PC-3 (cell line): ENCODE measurements around the gene FTO. TPM values are rescaled to one million over a fixed set of nuclear protein-coding genes. Genes with fewer than 3 reads are reported as not detected.

Source experiments
- ATAC-seq: fragments of 200-7000 bp; cut with Tn5 transposase; 2 replicates; pipeline ENCODE4 v1.9.1; 2020; ENCODE audit warnings: mild to moderate bottlenecking, moderate library complexity
- BruUV-seq: library from RNA; stranded (reverse); fragments of 400-500 nt; replicated peaks from 2 replicates; lab custom pipeline; 2021; lab: Mats Ljungman, UMichigan
- CTCF ChIA-PET: fragments of 300-600 bp; sonication (Branson Sonifier 250); formaldehyde crosslinking; loops from one replicate; lab custom pipeline; 2022; ENCODE audit warnings: antibody characterized with exemption; lab: Charles Lee
- POLR2A ChIA-PET: fragments of 300-600 bp; sonication (Branson Sonifier 250); formaldehyde crosslinking; loops from one replicate; lab custom pipeline; 2022; ENCODE audit warnings: antibody characterized with exemption; ENCODE audit not compliant: unreplicated experiment; lab: Charles Lee
- DNase-seq: peaks from one replicate; pipeline ENCODE4 v3.0.0-alpha.2; 2015
- H2AFZ ChIP-seq: fragments of 300-600 bp; sonication (generic); 2 replicates; pipeline ENCODE4 v1.6.0; 2016; ENCODE audit warnings: antibody characterized with exemption, low read length
- H3F3A ChIP-seq: fragments of 300-600 bp; sonication (generic); one replicate; pipeline ENCODE4 v1.6.0; 2017; ENCODE audit warnings: antibody characterized with exemption, low read length, control low read depth, mild to moderate bottlenecking; ENCODE audit not compliant: unreplicated experiment
- H3K27ac ChIP-seq: fragments of 300-600 bp; sonication (generic); 2 replicates; pipeline ENCODE4 v1.5.1; 2016; ENCODE audit warnings: mild to moderate bottlenecking, low read length
- H3K27me3 ChIP-seq: fragments of 300-600 bp; sonication (generic); 2 replicates; pipeline ENCODE4 v1.6.1; 2016; ENCODE audit warnings: low read length, mixed read lengths
- H3K36me3 ChIP-seq: fragments of 300-600 bp; sonication (generic); 2 replicates; pipeline ENCODE4 v1.6.1; 2016; ENCODE audit warnings: low read depth, mixed run types, low read length, mixed read lengths
- H3K4me1 ChIP-seq: fragments of 300-600 bp; sonication (generic); 2 replicates; pipeline ENCODE4 v1.5.1; 2016; ENCODE audit warnings: low read length; ENCODE audit not compliant: insufficient read depth
- H3K4me2 ChIP-seq: fragments of 300-600 bp; sonication (generic); 2 replicates; pipeline ENCODE4 v1.6.0; 2016; ENCODE audit warnings: low read length
- H3K4me3 ChIP-seq: fragments of 300-600 bp; sonication (generic); 2 replicates; pipeline ENCODE4 v1.5.1; 2016; ENCODE audit warnings: mild to moderate bottlenecking, low read length, mixed read lengths
- H3K79me2 ChIP-seq: fragments of 300-600 bp; sonication (generic); 2 replicates; pipeline ENCODE4 v1.6.1; 2017; ENCODE audit warnings: low read length, mixed read lengths
- H3K9ac ChIP-seq: fragments of 300-600 bp; sonication (generic); 2 replicates; pipeline ENCODE4 v1.6.0; 2016; ENCODE audit warnings: mild to moderate bottlenecking, low read length
- H3K9me2 ChIP-seq: fragments of 300-600 bp; sonication (generic); replicated peaks from 2 replicates; pipeline ENCODE4 v1.6.1; 2016; ENCODE audit warnings: mixed run types, low read length, mixed read lengths
- H3K9me3 ChIP-seq: fragments of 300-600 bp; sonication (generic); 2 replicates; pipeline ENCODE4 v1.6.1; 2016; ENCODE audit warnings: low read length, mixed read lengths
- H4K20me1 ChIP-seq: fragments of 300-600 bp; sonication (generic); 2 replicates; pipeline ENCODE4 v1.6.1; 2016; ENCODE audit warnings: low read length, mixed read lengths
- EZH2 ChIP-seq: fragments of 300-600 bp; sonication (generic); IDR thresholded peaks from one replicate; pipeline ENCODE4 v1.6.1; 2017; ENCODE audit warnings: antibody characterized with exemption, mild to moderate bottlenecking, low read length; ENCODE audit not compliant: unreplicated experiment
- EZH2phosphoT487 ChIP-seq: fragments of 300-600 bp; sonication (generic); IDR thresholded peaks from 2 replicates; pipeline ENCODE4 v1.6.1; 2018; ENCODE audit warnings: mild to moderate bottlenecking, antibody characterized with exemption, low read length, borderline replicate concordance
- intact Hi-C: fragments of 100-400 bp; cut with micrococcal nuclease; formaldehyde crosslinking; loops from 2 replicates; pipeline ENCODE4 v1.9.0; 2023
- total RNA-seq: library from RNA; depleted of rRNA; stranded (reverse); fragments of >200 nt; gene quantifications from 2 replicates; pipeline ENCODE4 v1.2.3, GENCODE V29; 2014
- TF ChIP-seq, protein P1 (sequence below): fragments of 300-600 bp; sonication (generic); conservative IDR thresholded peaks from 2 replicates; pipeline ENCODE4 v1.5.1; 2017; ENCODE audit warnings: antibody characterized with exemption, low read depth, mild to moderate bottlenecking, low read length

The FTO gene
- total RNA-seq, 1 experiment from 2014 or later = 27.0 TPM

- POLR2A ChIA-PET = no interaction called here
- Histone ChIP-seq H3K9ac (no peak overlapping the region), H3K4me2 (no peak overlapping the region), H3F3A (no peaks in the 10 kb centered on the region), H3K36me3 (no peaks in the 10 kb centered on the region), H3K4me1 (peaks cover 7% of the 10 kb centered on the region; the same call in 1 of the 2 replicates), H3K27ac (no peak overlapping the region), H2AFZ (no peak overlapping the region), H3K79me2 (no peaks in the 10 kb centered on the region), H3K9me3 (no peaks in the 10 kb centered on the region), H3K4me3 (no peak overlapping the region), H4K20me1 (no peaks in the 10 kb centered on the region), H3K9me2 (no peaks in the 10 kb centered on the region), H3K27me3 (no peaks in the 10 kb centered on the region)
- TF ChIP-seq, protein P1, sequence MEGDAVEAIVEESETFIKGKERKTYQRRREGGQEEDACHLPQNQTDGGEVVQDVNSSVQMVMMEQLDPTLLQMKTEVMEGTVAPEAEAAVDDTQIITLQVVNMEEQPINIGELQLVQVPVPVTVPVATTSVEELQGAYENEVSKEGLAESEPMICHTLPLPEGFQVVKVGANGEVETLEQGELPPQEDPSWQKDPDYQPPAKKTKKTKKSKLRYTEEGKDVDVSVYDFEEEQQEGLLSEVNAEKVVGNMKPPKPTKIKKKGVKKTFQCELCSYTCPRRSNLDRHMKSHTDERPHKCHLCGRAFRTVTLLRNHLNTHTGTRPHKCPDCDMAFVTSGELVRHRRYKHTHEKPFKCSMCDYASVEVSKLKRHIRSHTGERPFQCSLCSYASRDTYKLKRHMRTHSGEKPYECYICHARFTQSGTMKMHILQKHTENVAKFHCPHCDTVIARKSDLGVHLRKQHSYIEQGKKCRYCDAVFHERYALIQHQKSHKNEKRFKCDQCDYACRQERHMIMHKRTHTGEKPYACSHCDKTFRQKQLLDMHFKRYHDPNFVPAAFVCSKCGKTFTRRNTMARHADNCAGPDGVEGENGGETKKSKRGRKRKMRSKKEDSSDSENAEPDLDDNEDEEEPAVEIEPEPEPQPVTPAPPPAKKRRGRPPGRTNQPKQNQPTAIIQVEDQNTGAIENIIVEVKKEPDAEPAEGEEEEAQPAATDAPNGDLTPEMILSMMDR = no peak
- TF ChIP-seq EZH2phosphoT487 (no peak), EZH2 (no peak)
- DNase-seq (peak; percentile 56), ATAC-seq (peak; percentile 75)
- no TSS peak for BruUV-seq
- CTCF ChIA-PET = no interaction called here
- intact Hi-C loops = no loop called here
Measured at GRCh38 chr16:54066451-54067105, 362.6 kb downstream of the FTO start.

GRCh38 chr16:54067322-54068065 lies 363.5 kb downstream of the FTO start:
- Histone ChIP-seq H3K79me2 (no peaks in the 10 kb centered on the region), H3K9ac (no peak overlapping the region), H3K27me3 (no peaks in the 10 kb centered on the region), H3K9me2 (no peaks in the 10 kb centered on the region), H3K36me3 (no peaks in the 10 kb centered on the region), H3K27ac (no peak overlapping the region), H4K20me1 (no peaks in the 10 kb centered on the region), H3K4me1 (peaks cover 7% of the 10 kb centered on the region; the same call in 1 of the 2 replicates), H2AFZ (no peak overlapping the region), H3K4me3 (no peak overlapping the region), H3K4me2 (no peak overlapping the region), H3K9me3 (no peaks in the 10 kb centered on the region), H3F3A (no peaks in the 10 kb centered on the region)
- DNase-seq (no peak), ATAC-seq (no peak)
- no TSS peak for BruUV-seq
- CTCF ChIA-PET = no interaction called here
- intact Hi-C loops = no loop called here
- POLR2A ChIA-PET = no interaction called here
- TF ChIP-seq, protein P1 = no peak
- no peak for TF ChIP-seq EZH2phosphoT487
- TF ChIP-seq EZH2 = no peak

GRCh38 chr16:54068212-54068611 lies 364.3 kb downstream of the FTO start:
- Histone ChIP-seq H3K36me3 (no peaks in the 10 kb centered on the region), H4K20me1 (no peaks in the 10 kb centered on the region), H3K27ac (no peak overlapping the region), H3K9me3 (no peaks in the 10 kb centered on the region), H3K4me2 (no peak overlapping the region), H3K4me1 (peaks cover 7% of the 10 kb centered on the region; the same call in 1 of the 2 replicates), H3K79me2 (no peaks in the 10 kb centered on the region), H3K9ac (no peak overlapping the region), H3K27me3 (no peaks in the 10 kb centered on the region), H3F3A (no peaks in the 10 kb centered on the region), H2AFZ (no peak overlapping the region), H3K9me2 (no peaks in the 10 kb centered on the region), H3K4me3 (no peak overlapping the region)
- ChIA-PET CTCF (no interaction called here), POLR2A (no interaction called here)
- DNase-seq (no peak), ATAC-seq (no peak)
- TF ChIP-seq, protein P1 = no peak
- TF ChIP-seq EZH2phosphoT487 (no peak), EZH2 (no peak)
- intact Hi-C loops = no loop called here
- no TSS peak for BruUV-seq
